Glutamatergic neuron (in vitro differentiated cells): ENCODE measurements around the gene KLK2. TPM values are rescaled to one million over a fixed set of nuclear protein-coding genes. Genes with fewer than 3 reads are reported as not detected.
A peak's percentile ranks its signal among the peaks of the same experiment; 100 is the strongest.

Experiments used
- DNase-seq: peaks from one replicate; pipeline ENCODE4 v3.0.0; 2022
- H3K27ac Mint-ChIP-seq: one replicate; pipeline ENCODE4 v1.8.0; 2020; ENCODE audit warnings: mild to moderate bottlenecking, mixed read lengths, inconsistent platforms; ENCODE audit not compliant: unreplicated experiment
- H3K27me3 Mint-ChIP-seq: one replicate; pipeline ENCODE4 v1.8.0; 2020; ENCODE audit warnings: mild to moderate bottlenecking, moderate library complexity, mixed read lengths, inconsistent platforms; ENCODE audit not compliant: unreplicated experiment
- H3K36me3 Mint-ChIP-seq: one replicate; pipeline ENCODE4 v1.8.0; 2020; ENCODE audit warnings: mild to moderate bottlenecking, mixed read lengths, inconsistent platforms; ENCODE audit not compliant: unreplicated experiment
- H3K4me1 Mint-ChIP-seq: one replicate; pipeline ENCODE4 v1.8.0; 2020; ENCODE audit warnings: mild to moderate bottlenecking, low read depth, mixed read lengths, inconsistent platforms; ENCODE audit not compliant: unreplicated experiment
- H3K4me3 Mint-ChIP-seq: one replicate; pipeline ENCODE4 v1.8.0; 2020; ENCODE audit warnings: mild to moderate bottlenecking, mixed read lengths, inconsistent platforms; ENCODE audit not compliant: unreplicated experiment
- H3K9me3 Mint-ChIP-seq: one replicate; pipeline ENCODE4 v1.8.0; 2020; ENCODE audit warnings: mild to moderate bottlenecking, moderate library complexity, mixed read lengths, inconsistent platforms; ENCODE audit not compliant: unreplicated experiment
- CTCF ChIP-seq: fragments of 200-600 bp; sonication (generic); IDR thresholded peaks from one replicate; pipeline ENCODE4 v1.5.0; 2021; ENCODE audit not compliant: partially characterized antibody, unreplicated experiment
- total RNA-seq: library from RNA; stranded (reverse); fragmentation: NEBNext Ultra II Directional; extraction: Animal tissue kit (Norgen Biotek cat#: 25700); gene quantifications from one replicate; pipeline ENCODE4 v1.2.1, GENCODE V29; 2021; ENCODE audit not compliant: unreplicated experiment

KLK2 gene
- total RNA-seq, 1 donor from 2014 or later: not detected

GRCh38 chr19:50921426-50922316 is 48.4 kb downstream of the KLK2 start:
- Mint-ChIP-seq H3K27ac (no peak overlapping the region), H3K4me1 (no peaks in the 10 kb centered on the region), H3K27me3 (peaks cover 5% of the 10 kb centered on the region), H3K4me3 (no peak overlapping the region), H3K36me3 (no peaks in the 10 kb centered on the region), H3K9me3 (no peaks in the 10 kb centered on the region)
- no peak for TF ChIP-seq CTCF
- no peak for DNase-seq

GRCh38 chr19:50922317-50922853 is 49.1 kb downstream of the KLK2 start:
- no peak overlapping the region for H3K27ac Mint-ChIP-seq
- no peaks in the 10 kb centered on the region for H3K36me3 Mint-ChIP-seq
- H3K4me1 Mint-ChIP-seq: no peaks in the 10 kb centered on the region
- no peaks in the 10 kb centered on the region for H3K9me3 Mint-ChIP-seq
- peaks cover 3% of the 10 kb centered on the region for H3K27me3 Mint-ChIP-seq
- no peak overlapping the region for H3K4me3 Mint-ChIP-seq
- TF ChIP-seq CTCF: peak; percentile 91
- DNase-seq: peak; percentile 82

- Mint-ChIP-seq H3K4me1 (no peaks in the 10 kb centered on the region), H3K27me3 (peaks cover 3% of the 10 kb centered on the region), H3K36me3 (no peaks in the 10 kb centered on the region), H3K9me3 (no peaks in the 10 kb centered on the region), H3K4me3 (no peak overlapping the region), H3K27ac (no peak overlapping the region)
- TF ChIP-seq CTCF: no peak
- DNase-seq: no peak
Measured at GRCh38 chr19:50924586-50924985, 51.3 kb downstream of the KLK2 start.

GRCh38 chr19:50925734-50926133 is 52.5 kb downstream of the KLK2 start:
- TF ChIP-seq CTCF: no peak
- Mint-ChIP-seq H3K4me1 (no peaks in the 10 kb centered on the region), H3K9me3 (no peaks in the 10 kb centered on the region), H3K36me3 (no peaks in the 10 kb centered on the region), H3K27ac (no peak overlapping the region), H3K27me3 (peaks cover 3% of the 10 kb centered on the region), H3K4me3 (no peak overlapping the region)
- DNase-seq: no peak

GRCh38 chr19:50926144-50926543 is 52.9 kb downstream of the KLK2 start:
- Mint-ChIP-seq H3K27ac (no peak overlapping the region), H3K36me3 (no peaks in the 10 kb centered on the region)

More at GRCh38 chr19:50926144-50926543, 52.9 kb downstream of the KLK2 start:
- no peak for DNase-seq
- peaks cover 1% of the 10 kb centered on the region for H3K9me3 Mint-ChIP-seq
- no peak for TF ChIP-seq CTCF
- H3K4me3 Mint-ChIP-seq: no peak overlapping the region
- H3K4me1 Mint-ChIP-seq: no peaks in the 10 kb centered on the region
- peaks cover 3% of the 10 kb centered on the region for H3K27me3 Mint-ChIP-seq
